CD4-positive, alpha-beta T cell treated with Interleukin-15 for 1 hour (primary cell): ENCODE measurements around the gene MON2.
"Not testable (repeated sequence)": the region's sequence is repeated elsewhere in the genome, so short reads cannot be mapped to it uniquely, and the experiment has no call there.

Source experiments
- DNase-seq: peaks from one replicate; pipeline ENCODE4 v3.0.0-alpha.2; 2020

Gene MON2

GRCh38 chr12:62481843-62482540 is 15.4 kb downstream of the MON2 start:
- no peak for DNase-seq

- no peak for DNase-seq
Observed at GRCh38 chr12:62482769-62483168, 16.1 kb downstream of the MON2 start.

- no peak for DNase-seq
Observed at GRCh38 chr12:62484233-62484632, 17.6 kb downstream of the MON2 start.

GRCh38 chr12:62505786-62506185 is 39.2 kb downstream of the MON2 start:
- DNase-seq = no peak

- DNase-seq = no peak
Observed at GRCh38 chr12:62512901-62513300, 46.3 kb downstream of the MON2 start.

GRCh38 chr12:62514080-62514479 is 47.5 kb downstream of the MON2 start:
- DNase-seq = not testable (repeated sequence)

- DNase-seq = no peak
Observed at GRCh38 chr12:62516927-62517326, 50.3 kb downstream of the MON2 start.

GRCh38 chr12:62517887-62518286 is 51.3 kb downstream of the MON2 start:
- DNase-seq = no peak

- no peak for DNase-seq
Observed at GRCh38 chr12:62519043-62519442, 52.4 kb downstream of the MON2 start.

- DNase-seq = no peak
Observed at GRCh38 chr12:62520361-62520760, 53.7 kb downstream of the MON2 start.

- no peak for DNase-seq
Observed at GRCh38 chr12:62522984-62523383, 56.4 kb downstream of the MON2 start.

GRCh38 chr12:62523619-62524018 is 57.0 kb downstream of the MON2 start:
- DNase-seq = no peak

- no peak for DNase-seq
Observed at GRCh38 chr12:62525271-62525670, 58.6 kb downstream of the MON2 start.

GRCh38 chr12:62530596-62530995 is 64.0 kb downstream of the MON2 start:
- DNase-seq = no peak

- DNase-seq = no peak
Observed at GRCh38 chr12:62532333-62532732, 65.7 kb downstream of the MON2 start.

- DNase-seq = no peak
Observed at GRCh38 chr12:62533087-62533754, 66.6 kb downstream of the MON2 start.

- no peak for DNase-seq
Observed at GRCh38 chr12:62533755-62534107, 67.1 kb downstream of the MON2 start.

- no peak for DNase-seq
Observed at GRCh38 chr12:62536546-62536945, 69.9 kb downstream of the MON2 start.

GRCh38 chr12:62537551-62537950 is 70.9 kb downstream of the MON2 start:
- no peak for DNase-seq

GRCh38 chr12:62540354-62540753 is 73.7 kb downstream of the MON2 start:
- DNase-seq = no peak

GRCh38 chr12:62542814-62543213 is 76.2 kb downstream of the MON2 start:
- DNase-seq = no peak

GRCh38 chr12:62543324-62543723 is 76.7 kb downstream of the MON2 start:
- DNase-seq = no peak

- DNase-seq = no peak
Observed at GRCh38 chr12:62543741-62544140, 77.1 kb downstream of the MON2 start.

GRCh38 chr12:62552906-62553556 is 86.4 kb downstream of the MON2 start:
- no peak for DNase-seq
